HG02623 (cell line): ENCODE measurements around the gene NKAIN4.

Source experiments
- ATAC-seq: cut with Tn5 transposase; IDR thresholded peaks from one replicate; pipeline ENCODE4 v1.9.1; 2021; ENCODE audit warnings: moderate library complexity; ENCODE audit not compliant: unreplicated experiment

Gene NKAIN4

GRCh38 chr20:63254232-63254605 is at the start of gene NKAIN4:
Gene NKAIN4 (minus strand): TSS chr20:63254463. CDS start chr20:63254450, 13 bp downstream.
- no peak for ATAC-seq

DNA sequence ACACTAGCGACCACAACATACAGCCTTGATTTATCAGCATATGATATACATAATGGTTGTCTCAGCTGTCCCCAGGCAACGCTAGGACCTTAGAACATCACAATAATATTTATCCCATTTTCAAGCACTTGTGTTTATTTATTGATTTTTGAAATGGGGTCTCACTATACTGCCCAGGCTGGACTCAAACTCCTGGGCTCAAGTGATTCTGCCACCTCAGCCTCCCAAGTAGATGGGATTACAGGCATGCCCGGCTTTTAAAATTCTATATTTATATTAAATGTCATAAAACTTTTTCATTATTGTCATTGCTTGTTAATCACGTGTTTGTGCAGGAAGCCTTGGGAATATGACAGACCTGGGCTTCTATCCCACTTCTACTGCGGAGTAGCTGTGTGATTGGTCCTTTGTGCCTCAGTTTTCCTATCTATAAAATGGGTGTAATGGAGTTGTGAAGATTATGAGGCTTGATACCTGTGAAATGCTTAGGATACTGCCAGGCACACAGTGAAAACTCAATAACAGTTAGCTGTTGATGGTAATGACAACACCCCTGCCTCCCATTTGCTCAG is 48.9 kb upstream of the NKAIN4 start:
- ATAC-seq = no peak

DNA sequence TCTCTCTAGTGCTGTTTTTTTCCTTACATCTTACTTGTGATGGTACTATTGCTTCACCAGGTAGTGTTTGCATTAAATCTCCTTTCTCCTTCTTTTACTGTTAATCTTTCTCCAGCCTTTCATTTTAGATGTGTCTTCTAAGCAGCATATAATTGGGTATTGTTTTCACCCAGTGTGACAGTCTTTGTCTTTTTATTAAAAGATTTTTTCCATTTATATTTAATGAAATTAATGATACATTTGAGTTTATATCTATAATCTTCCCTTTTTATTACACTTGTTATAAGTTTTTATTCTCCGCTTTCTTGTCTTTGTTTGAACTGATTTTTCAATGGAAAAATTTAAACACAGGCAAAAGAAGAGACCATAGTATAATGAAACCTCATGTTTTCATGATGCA is 47.4 kb upstream of the NKAIN4 start:
- no peak for ATAC-seq

- ATAC-seq = no peak
Measured at GRCh38 chr20:63298731-63299312, 44.6 kb upstream of the NKAIN4 start.

GRCh38 chr20:63297796-63298572 is 43.7 kb upstream of the NKAIN4 start:
- no peak for ATAC-seq

- ATAC-seq = no peak
Measured at GRCh38 chr20:63297371-63297781, 43.1 kb upstream of the NKAIN4 start.

DNA sequence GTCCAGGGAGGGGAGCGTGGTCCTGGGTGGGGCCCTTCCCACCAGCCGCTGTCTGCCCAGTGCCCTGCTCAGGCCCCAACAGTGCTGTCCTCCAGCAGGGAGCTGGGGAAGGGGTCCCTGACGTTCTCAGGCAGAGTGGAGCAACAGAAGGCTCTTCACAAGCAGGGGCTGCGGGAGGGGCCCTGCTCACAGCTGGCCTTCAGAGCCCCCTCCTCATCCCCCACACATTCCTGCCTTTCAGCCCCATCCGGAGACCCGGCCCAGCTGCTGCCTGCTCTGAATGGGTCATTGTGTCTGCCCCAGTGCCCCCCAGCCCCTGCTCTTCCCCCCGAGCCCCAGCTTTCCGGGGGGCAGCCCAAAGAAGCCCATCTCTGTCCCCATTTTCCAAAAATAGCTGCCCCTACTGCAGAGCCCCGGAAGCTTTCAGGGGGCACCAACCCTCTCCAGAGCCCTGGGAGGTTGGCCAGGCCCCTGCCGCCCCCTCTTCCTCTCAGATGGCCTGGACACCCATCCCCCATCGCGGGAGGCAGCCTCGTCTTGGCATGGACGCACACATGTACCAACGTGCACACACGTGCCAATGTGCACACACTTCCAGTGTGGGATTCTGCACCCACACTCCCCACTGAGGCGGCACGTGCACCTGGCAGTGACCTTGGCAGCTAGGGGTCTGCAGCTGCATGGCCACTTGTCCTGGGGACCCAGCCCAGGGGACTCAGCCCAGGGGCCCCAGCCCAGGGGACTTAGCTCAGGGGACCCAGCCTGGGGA is 42.5 kb upstream of the NKAIN4 start:
- no peak for ATAC-seq

GRCh38 chr20:63295846-63296245 is 41.6 kb upstream of the NKAIN4 start:
- ATAC-seq = no peak

GRCh38 chr20:63295422-63295821 is 41.2 kb upstream of the NKAIN4 start:
- ATAC-seq = no peak

GRCh38 chr20:63295018-63295417 is 40.8 kb upstream of the NKAIN4 start:
- ATAC-seq = no peak

- ATAC-seq = no peak
Measured at GRCh38 chr20:63294536-63294900, 40.3 kb upstream of the NKAIN4 start.

- no peak for ATAC-seq
Measured at GRCh38 chr20:63293871-63294535, 39.7 kb upstream of the NKAIN4 start.

DNA sequence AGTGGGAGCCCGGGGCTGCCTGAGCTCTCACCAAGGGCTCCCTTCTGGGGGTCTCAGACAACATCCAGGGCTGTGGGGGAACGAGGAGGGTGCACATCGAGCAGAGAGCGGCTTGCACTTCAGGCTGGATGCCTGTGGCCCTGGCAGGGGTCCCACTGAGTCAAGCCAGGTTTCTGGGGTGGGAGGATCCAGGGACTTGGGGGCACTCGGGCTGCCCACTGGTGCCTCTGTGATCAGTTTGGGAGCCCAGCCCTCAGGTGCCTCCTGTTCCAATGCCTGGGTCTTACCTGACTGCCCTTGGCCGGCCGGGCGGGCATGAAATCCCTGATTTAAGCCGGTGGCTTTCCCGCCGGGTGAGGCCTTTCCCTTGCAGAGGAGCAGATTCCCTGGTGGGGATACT is 39.2 kb upstream of the NKAIN4 start:
- no peak for ATAC-seq

DNA sequence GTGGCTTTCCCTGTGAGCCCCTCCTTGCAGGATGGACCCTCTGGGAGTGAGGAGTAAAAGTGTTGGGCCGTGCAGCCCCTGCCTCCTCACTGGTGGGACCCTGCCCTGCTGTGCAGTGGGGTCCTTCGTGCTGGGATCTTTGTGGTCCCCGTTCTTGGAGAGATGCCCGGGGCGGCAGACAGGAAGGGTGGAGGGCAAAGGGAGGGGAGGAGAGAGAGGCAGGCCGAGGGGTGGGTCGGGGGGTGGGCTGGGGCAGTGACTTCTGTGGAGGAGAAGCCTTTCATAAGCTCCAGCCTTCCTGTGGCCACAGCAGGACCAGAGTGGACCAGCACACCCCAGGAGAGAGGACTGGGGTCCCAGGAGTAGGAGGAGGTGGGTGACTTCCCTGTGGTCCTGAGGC is 38.6 kb upstream of the NKAIN4 start, which contains the start of gene COL20A1:
Gene COL20A1, plus strand, starts transcription at position 283 of the 400 bp plus-strand sequence. CDS start 1,922 bp downstream, outside the sequence.
- no peak for ATAC-seq

GRCh38 chr20:63292292-63292701 is 38.0 kb upstream of the NKAIN4 start:
- no peak for ATAC-seq

DNA sequence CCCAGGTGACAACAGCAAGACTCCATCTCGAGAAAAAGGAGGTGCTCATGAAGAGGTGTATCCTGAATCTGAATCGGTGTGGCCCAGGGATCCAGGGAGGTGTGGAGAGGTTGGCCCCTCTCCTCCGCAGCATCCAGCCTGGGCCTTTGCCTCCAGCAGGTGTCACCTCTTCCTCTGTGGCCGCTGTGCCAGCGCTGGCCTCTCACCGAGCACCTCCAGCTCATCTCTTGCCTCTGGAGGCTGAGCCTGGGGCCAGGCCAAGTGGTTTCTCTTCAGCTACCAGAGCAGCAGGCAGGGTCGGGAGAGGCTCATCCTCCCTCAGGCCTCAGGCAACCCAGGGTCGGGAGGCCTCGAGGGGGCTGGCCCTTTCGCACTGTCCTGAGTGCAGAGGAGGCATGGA is 37.5 kb upstream of the NKAIN4 start:
- ATAC-seq = no peak

DNA sequence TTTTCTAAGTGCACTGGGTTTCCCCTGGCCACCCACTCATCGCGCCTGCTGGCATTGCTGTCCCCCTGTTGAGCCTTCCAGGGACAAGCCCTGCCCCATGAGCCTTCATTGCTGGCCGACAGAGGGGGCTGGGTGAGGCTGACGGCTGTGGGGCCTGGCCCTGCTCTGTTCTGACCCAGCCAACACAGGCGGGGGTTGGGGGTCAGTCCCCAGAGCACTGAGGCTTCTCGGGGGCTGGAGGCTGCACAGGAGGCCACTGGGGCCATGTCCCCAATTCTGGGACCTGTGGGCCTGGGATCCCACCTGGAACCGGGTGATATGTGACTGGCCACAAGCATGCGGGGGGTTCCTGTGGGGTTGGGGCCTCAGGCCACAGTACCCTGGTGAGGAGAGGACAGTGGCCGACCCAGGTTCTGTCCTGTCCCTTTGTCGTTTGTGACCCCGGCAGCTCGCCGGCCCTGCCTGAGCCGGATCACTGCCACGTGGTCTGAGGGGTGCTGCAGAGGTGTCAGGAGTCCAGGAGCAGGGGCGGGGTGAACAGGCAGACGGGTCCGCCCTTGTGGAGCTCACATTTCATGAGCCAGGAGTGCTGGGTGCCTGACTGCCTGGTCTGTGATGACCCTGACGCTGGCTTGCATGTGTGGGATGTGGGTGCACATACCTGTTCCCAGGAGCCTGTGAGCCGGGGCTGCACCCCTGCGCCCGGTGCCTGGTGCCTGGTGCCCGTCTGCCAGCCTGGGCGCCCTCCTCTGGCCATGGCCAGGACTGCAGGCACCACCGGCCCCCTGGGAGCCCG is 36.6 kb upstream of the NKAIN4 start:
- no peak for ATAC-seq

- ATAC-seq = no peak
Measured at GRCh38 chr20:63290136-63290676, 35.9 kb upstream of the NKAIN4 start.

DNA sequence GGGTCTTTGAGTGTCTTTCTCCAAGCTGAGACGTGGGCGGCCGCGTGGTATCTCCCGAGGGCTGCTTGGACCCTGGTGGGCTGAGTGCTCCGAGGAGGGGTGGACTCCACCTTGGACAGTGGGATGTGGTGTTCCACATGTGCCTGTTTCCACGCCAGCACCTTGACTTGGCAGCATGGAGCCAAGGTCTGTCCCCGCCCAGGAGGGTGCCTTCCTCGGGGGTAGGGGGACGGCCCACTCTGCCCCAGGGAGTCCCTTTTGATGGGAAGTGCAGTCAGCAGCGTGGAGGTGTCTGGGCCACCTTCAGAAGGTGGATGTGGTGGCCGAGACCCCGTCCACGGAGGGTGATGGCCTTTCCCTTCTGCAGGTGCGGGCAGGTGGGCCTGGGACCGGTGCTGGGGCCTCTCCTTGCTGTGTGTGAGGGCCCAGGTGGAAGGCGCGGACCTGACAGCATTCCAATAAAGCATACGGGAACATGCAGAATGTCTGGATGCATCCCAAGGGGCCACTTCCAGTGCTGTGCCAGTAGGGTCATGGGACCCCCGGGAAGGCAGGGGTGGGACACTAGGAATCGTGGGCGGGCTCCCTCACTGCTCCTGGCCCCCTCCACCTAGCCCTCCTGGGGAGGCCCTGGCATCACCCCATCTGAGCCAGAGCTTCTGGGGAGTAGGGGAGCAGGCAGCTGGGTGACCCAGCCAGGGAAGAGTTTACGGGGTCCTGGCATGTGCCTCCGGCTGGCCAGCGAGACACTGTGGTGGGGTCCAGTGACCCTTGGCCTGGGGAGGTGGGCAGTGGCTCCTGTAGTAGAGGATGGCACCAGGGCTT is 35.3 kb upstream of the NKAIN4 start:
- no peak for ATAC-seq
